HepG2 (cell line): ENCODE results near the gene ULBP1.
"Not testable (repeated sequence)": the region's sequence is repeated elsewhere in the genome, so short reads cannot be mapped to it uniquely, and the experiment has no call there.

Experiments used
- CAMTA2 ChIP-seq: sonication (generic); formaldehyde crosslinking; IDR thresholded peaks from 2 replicates; pipeline ENCODE4 v1.4.0; 2020; ENCODE audit warnings: mild to moderate bottlenecking, missing genetic modification reagents, borderline replicate concordance
- CTCF ChIP-seq: sonication (generic); formaldehyde crosslinking; IDR thresholded peaks from 2 replicates; pipeline ENCODE4 v1.5.0; 2020; ENCODE audit warnings: mild to moderate bottlenecking, missing genetic modification reagents, moderate library complexity
- ETS1 ChIP-seq: sonication (generic); formaldehyde crosslinking; IDR thresholded peaks from 2 replicates; pipeline ENCODE4 v1.4.0; 2020; ENCODE audit warnings: missing genetic modification reagents
- KLF6 ChIP-seq: IDR thresholded peaks from 2 replicates; pipeline ENCODE4 v1.8.0; 2016; ENCODE audit warnings: missing biosample characterization, missing genetic modification reagents
- MEF2D ChIP-seq: sonication (generic); formaldehyde crosslinking; IDR thresholded peaks from 2 replicates; pipeline ENCODE4 v1.5.1; 2020; ENCODE audit warnings: mild to moderate bottlenecking, missing genetic modification reagents
- RXRB ChIP-seq: IDR thresholded peaks from 2 replicates; pipeline ENCODE4 v1.6.1; 2016; ENCODE audit warnings: borderline replicate concordance, missing genetic modification reagents, missing compliant biosample characterization
- ZBTB20 ChIP-seq: sonication (generic); formaldehyde crosslinking; IDR thresholded peaks from 2 replicates; pipeline ENCODE4 v1.8.1; 2023; ENCODE audit warnings: missing genetic modification reagents, low read depth, mild to moderate bottlenecking, borderline replicate concordance
- ZBTB46 ChIP-seq: sonication (generic); formaldehyde crosslinking; IDR thresholded peaks from 2 replicates; pipeline ENCODE4 v1.4.0; 2020; ENCODE audit warnings: mild to moderate bottlenecking, missing genetic modification reagents, borderline replicate concordance
- ZBTB7A ChIP-seq: sonication (generic); formaldehyde crosslinking; IDR thresholded peaks from 2 replicates; pipeline ENCODE4 v1.8.0; 2022; ENCODE audit warnings: mild to moderate bottlenecking, missing genetic modification reagents
- ZNF276 ChIP-seq: sonication (generic); formaldehyde crosslinking; IDR thresholded peaks from 2 replicates; pipeline ENCODE4 v1.4.0; 2020; ENCODE audit warnings: mild to moderate bottlenecking, low read depth, missing genetic modification reagents

GRCh38 chr6:150013785-150014622 is 50.3 kb downstream of the ULBP1 start:
- not testable (repeated sequence) for TF ChIP-seq ETS1 (CRISPR knock-in tag); ZBTB7A; MEF2D (CRISPR knock-in tag); ZBTB20 (CRISPR knock-in tag); ZBTB46 (CRISPR knock-in tag); ZNF276 (CRISPR knock-in tag); KLF6 (CRISPR knock-in tag); CTCF (CRISPR knock-in tag); RXRB (CRISPR knock-in tag); CAMTA2 (CRISPR knock-in tag)
